ENCODE results near the gene FKBP1A.

The FKBP1A gene

DNA sequence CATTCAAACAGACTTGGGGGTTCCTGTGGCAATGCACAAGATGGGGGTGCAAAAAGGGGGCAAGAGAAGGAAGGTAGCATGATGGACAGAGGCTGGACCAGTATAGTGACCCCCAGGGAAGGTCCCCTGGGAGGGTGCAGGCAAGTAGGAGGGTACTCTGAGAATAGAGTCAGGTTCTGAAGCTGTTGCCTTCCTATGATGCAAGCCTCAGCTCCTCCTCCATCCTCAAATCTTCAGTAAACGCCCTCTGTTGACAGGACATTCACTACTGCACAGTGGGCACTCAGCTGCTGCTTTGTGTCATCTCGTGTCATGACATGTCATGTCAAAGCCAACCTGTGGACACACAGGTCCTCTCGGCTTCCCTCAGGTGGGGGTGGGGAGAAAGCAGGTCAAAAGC lies 58.1 kb downstream of the FKBP1A start:
- H3K4me3 ChIP-seq (ENCODE audit: low read depth, low read length) = no peak overlapping the region

DNA sequence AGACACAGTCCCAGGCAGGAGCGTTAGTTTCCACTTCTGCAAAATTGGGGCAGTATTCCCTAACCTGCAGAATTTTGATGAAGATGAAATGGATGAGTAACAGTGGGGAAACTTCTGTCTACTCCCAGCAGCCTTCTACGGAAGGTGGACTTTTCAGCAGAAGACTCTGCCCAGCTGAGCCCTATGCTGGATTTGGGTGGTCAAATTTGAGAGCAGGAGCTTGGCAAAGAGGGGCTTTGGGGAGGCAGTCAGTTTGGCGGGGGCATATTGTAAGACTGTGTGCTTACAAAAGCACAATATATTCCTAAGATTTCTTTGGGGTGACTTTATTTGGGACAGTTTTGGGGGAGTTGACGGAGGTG lies 58.5 kb downstream of the FKBP1A start:
- H3K4me3 ChIP-seq (ENCODE audit: low read depth, low read length) = no peak overlapping the region

DNA sequence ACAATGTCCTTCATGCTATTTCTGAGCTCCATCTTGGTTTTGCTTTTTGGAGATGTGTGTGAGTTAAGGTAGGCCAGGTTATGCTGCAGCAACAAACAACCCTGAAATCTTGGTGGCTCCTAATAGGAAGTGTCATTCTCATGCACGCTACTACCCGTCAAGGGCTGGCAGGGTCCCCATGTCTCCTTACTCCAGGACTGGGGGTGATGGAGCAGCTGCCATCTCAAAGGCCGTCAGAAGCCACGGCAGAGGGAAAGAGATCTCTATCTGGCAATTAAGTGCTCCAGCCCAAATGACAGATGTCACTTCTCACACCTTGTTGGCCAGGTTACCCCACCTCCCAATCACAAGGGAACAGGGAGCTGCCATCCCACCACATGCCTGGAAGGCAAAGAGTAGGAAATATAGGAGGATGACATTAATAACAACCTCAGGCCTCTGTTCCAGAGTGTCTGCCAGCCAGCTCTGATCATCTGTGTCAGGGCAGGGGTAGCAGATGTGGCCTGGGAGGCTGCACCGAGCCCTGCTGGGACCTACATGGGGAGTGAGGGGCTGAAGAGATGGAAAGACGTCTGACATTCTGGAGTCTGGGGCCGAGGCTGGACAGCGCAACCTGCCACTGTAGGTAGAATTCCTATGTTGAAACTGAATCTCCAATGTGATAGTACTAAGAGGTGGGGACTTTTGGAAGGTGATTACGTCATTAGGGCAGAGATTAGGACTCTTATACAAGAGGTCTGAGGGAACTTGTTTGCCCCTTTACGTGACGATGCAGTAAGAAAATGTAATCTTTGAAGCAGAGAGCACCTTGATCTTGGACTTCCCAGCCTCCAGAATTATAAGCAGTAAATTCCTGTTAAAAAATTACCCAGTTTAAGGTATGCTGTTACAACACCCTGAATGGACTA lies 59.1 kb downstream of the FKBP1A start:
- H3K4me3 ChIP-seq (ENCODE audit: low read depth, low read length) = no peak overlapping the region

DNA sequence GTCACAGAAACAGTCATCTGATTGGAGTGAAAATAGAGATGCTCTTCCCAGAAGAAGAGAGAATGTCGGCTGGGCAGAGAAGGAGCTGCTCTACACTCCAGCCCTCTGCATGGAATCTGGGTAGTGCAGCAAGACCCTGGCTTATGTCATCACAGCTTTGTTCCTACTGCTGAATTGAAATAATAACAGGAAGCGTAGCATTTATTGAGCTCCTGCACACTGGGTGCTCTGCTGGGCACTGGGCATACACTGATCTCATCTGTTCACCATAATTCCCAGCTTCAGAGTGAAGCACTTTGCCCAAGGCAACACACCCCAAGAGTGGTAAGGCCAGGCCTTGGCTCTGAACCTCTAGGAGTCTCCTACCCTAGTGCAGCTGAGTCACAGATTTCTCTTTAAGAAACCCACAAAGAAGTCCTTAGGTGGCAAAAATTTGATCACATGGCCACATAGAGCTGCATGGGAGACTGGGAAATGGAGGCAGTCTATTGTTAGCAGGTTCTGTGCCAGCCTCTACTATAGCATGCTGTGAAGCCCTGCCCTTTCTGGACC lies 60.0 kb downstream of the FKBP1A start:
- no peak overlapping the region for H3K4me3 ChIP-seq (ENCODE audit: low read depth, low read length)

DNA sequence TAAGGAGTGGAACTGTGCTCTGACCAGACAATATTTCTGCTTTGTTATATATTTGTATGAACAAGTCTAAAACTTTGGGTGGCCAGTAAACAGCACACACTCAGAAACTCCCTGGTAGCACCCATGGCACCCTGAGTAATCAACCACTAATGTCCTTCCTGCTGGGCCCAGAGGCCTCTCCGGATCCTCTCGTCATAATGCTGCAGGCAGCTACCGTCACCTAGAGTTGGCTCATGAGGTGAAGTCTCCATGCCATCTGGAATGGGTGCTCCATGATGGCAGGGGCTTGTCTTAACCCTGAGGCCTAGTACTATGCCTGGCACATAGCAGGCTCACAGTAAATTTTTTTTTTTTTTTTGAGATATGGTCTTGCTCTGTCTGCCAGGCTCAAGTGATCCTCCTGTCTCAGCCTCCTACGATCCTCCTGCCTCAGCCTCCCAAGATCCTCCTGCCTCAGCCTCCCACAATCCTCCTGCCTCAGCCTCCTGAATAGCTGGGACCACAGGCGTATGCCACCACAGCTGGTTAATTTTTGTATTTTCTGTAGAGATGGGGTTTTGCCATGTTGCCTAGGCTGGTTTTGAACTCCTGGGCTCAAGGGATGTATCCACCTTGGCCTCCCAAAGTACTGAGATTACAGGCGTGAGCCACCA lies 60.9 kb downstream of the FKBP1A start:
- H3K4me3 ChIP-seq (ENCODE audit: low read depth, low read length) = no peak overlapping the region

DNA sequence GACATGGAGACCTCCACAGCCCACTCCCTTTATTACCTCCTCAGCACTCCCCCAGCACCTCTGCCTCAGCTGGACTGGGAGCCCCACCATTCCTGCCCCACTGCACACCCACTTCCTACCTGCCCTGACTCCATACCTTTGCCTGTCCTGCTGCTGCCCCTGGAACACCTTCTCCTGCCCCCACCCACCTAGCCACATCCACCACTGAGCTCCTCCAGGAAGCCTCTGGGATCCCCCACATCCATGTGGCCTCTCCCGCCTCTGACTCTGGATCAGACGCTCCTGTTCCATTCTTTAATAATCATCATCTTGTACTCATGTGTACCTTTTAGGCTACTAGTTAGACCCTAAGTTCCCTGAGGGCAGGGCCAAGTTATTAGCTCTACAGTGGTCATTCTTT lies 61.8 kb downstream of the FKBP1A start:
- H3K4me3 ChIP-seq (ENCODE audit: low read depth, low read length) = no peak overlapping the region

DNA sequence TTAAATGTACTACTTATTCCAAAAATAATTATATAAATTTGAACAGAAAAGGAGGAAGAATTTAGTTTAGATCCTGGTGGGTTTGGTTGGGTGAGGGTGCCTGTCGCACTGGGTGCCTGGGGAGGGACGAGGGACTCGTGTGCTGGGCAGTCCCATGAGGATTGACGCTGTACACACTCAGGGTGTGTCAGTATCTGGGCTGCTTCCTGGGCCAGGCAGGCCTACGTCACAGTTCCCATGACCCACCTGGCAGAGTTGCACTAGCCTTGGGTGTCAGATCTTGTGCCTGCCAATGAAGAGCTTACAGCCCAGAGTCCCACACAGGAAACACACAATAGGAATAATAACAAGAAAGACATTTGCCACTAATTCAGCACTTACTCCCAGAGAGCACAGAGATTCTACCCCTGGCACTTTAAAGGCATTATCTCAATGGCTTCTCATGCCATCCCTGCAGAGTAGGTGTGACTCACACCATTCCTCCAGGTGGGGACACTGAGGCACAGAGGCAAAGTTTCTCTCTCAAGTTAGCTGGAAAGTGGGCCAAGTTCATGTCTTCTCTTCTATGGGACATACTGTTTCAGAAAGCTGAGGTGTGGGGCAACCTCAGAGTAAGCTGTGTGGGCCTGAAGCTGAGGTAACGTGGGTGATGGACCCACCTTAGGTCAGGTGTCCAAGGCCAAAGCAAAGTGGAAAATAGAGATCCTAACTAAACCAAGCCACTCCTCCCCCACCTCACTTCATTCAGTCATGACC lies 62.6 kb downstream of the FKBP1A start:
- no peak overlapping the region for H3K4me3 ChIP-seq (ENCODE audit: low read depth, low read length)

DNA sequence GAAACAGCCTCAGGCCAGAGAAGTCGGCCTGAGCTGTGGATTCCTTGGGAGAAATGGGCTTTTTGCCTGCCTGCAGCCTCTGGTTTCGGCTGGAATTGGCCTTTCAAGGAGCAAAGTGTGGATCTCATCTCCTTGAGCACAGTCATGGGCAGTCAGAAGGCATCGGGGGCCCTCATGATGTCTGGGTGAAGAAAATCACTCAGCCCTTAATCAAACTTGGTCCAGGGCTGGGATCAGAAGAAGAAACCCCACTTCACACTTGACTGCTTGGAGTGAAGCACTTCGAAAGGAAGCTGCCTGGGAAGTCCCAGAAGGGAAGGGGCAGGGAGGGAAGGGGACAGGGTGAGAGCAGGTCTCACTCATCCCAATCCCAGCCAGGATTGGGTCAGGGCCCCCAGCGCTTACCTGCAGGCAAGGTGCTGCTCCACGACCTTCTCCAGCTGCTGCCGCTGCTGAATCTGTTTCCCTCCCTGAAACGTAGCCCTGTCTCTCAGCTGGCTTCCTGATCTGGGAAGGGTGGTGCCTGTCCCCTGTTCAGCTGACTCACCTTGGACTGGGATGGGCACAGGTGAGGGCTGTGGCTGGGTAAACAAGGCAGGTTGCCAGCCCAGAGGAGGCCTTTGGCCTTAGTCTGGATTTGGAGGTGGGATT lies 64.0 kb downstream of the FKBP1A start, which contains the start of gene SDCBP2:
TSS of gene SDCBP2 (minus strand) at position 460 of the 651 bp plus-strand sequence. CDS start 8,723 bp downstream, outside the sequence.
- H3K4me3 ChIP-seq (ENCODE audit: low read depth, low read length) = no peak within 1 kb of the TSS

DNA sequence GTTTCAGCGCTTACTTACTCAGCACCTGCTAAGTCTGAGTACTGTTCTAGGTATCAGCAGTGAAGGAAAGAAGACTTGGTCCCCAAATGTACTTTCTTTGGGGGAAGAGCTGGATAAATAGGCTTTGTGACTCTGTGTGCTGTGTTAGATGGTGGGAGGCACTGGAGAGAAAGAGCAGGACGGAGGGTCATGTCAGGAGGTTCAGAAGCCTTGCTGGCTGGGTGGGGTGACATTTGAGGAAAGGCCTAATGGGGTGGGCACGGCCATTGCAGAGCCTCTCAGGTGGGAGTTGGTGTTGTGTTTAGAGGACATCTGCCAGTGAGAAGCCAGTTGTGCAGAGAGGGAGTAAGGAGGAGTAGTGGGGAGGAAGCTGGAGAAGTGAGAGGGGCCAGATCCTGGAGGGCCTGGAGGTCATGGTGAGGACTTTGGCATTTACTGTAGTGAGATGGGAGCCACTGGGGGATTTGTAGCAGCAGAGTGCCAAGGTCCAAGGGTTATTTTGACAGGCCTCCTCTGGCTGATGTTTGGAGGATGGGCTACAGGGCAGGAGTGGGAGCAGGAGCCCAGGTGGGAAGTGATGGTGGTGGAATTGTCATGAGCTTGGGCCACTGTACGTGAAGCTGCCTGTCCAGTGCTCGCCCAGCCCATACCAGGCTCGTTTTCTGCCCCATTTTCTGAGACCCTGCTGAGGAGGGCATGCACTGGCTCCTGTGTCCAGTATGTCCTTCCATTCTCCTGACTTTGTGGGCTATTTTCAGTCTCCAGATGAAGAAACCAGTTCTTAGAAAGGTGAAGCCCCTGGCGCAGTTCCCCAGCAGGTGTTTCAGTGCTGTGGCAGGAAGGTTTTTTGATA lies 64.8 kb downstream of the FKBP1A start:
- H3K4me3 ChIP-seq (ENCODE audit: low read depth, low read length) = no peak overlapping the region

DNA sequence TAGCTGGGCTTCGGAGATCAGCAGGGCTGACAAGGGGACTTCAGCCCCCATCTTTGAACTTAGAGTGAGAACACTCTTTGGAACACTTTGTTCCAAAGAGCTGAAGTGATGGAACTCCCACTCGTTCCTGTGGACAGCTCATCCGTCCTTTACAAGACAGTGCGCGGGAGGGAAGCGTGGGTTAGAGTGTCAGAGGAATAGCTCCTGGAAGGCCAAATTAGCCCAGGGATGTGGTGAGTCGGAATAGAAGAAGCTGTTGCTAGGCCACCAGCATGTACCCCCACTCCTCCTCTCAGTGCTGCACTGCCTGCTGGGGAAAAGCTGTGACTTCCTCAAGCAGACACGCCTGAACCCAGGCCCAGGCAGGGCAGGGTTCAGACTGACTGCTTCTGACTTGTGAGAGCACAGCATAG lies 65.6 kb downstream of the FKBP1A start:
- H3K4me3 ChIP-seq (ENCODE audit: low read depth, low read length) = no peak overlapping the region

DNA sequence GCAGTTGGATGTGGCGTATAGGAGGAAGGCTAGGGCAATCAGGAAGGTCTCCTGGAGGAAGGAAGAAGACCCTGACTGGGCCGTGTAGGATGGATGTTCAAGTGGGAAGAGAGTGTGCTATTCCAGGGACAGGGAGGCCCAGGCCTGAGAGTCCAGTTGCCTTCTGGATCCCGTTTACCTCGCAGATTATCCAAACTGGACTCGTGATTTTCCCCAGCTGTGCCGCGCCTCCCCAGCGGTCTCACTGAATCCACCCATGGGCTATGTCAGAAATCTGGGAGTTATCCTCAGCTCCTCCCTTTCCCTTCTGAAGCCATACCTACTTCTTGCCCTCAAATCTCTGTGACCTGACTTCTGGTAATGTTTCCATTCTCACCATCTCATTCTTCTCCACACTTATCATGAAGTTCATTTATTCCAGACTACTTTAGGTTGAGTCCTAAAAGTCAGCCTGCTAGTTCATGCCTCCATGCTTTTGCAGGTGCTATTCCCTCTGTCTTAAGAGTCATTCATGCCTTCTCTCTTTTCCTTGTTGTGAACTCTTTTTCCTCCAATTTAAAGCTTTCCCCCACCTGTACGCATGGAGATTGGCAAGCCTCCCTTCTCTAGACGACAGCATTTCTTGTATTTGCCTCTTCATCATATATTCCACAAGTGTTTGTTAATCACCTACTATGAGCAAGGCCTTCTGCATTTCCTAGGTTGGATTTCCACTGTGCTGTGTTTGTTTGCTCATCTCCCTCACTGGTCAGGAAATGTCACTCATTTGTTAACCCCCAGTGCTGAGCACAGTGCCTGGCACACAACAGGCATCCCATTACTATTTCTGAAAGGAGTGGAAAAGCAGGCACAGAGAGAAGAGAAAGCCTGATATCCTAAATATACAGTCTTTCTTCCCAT lies 66.6 kb downstream of the FKBP1A start:
- H3K4me3 ChIP-seq (ENCODE audit: low read depth, low read length) = peak overlapping the region; percentile 97

DNA sequence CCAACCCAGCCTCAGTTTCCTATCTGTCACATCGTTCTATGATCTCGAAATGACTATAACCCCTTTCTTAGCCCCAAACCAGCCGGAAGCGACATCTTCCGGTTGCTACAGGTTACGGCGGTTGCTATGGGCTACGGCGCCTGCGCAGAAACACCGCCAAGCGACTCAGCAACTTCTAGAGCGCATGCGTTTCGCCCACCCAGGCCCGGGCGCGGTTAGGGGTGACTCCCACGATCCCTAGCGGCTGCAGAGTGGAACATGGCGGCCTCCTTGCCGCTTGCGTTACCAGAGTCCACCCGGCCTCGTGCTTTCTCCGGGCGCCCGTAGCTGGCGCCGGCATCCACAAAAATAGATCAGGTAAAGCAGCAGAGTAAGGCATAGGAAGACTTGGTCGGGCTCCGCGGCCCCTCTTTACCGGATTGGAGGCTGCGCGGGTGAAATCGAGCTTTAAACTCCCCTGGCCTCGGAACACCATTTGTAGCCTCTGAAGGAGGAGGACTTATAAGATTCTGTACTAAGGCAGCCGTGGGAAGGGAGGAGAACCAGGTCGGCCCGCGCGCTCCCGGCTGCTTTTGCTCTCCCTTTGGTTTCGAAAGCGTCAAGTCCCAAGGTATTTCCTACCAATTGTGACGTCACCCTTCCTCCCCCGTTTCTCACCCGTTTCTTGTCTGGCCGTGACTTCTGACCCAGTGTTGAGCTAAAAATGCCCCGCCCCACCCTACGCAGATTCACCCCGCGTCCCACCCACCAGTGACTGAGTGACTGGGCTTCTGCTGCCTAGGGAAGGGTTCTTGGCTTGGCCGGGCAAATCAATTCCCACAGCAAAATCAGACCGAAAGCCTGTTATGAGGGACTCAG lies 67.5 kb downstream of the FKBP1A start:
- peak overlapping the region; percentile 97 for H3K4me3 ChIP-seq (ENCODE audit: low read depth, low read length)

DNA sequence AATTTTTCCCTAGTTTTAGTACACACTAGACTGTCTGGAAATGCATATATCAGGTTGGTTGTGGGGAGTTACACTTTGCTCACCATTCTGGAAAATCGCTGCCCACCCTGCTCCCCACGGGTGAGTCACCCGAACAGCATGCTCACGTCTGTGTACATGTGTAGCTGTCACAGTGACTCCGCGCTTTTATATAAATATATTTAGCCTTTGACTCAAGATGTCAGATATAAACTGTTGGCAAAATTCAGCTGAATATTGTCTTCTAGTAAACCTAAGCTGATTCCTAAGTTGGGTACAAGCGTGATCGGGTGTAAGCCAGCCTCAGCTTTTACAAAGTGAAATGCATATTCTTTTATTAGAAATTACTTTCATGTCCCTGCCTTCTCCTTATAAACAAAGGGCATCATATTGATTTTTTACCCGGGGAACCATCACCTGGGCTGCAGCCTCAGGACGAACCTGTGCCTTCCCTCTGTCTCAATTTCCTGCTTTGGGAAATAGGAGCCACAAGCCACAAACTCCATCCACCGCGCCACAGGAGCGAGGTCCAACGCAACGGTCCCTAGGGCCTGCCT lies 68.2 kb downstream of the FKBP1A start:
- peak overlapping the region; percentile 97 for H3K4me3 ChIP-seq (ENCODE audit: low read depth, low read length)

DNA sequence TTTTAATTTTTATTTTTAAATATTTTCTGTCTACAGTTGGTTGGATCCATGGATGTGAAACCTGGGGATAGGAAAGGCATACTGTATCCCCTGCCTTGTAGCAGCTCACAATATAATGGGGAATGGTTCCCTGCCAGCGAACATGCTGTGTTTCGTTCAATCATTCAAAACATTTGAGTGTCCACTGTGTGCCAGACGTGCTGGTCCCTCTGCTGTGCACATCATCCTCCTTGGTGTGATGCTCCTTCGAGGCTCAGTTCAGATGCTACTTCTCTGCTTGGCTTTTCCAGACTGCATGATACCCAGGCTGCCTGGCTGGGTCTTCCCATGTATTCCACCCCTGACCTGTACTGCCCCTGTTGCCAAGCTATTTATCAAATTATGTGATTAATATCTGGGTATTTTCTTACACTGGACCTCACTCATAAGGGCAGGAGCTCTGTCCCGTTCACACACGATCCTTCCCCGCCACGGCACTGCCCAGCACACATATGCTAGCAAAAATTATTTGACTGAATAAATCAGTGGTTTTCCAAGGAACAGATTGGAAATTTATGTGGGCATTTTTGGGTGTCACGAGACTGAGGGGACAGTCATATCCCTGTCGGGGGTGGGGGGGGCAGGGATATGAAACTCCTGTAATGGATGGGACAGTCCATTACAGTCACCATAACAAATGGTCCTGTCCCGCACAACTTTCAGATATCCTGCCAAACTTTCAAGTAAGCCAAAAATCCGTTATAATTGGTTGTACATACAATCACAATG lies 68.8 kb downstream of the FKBP1A start:
- H3K4me3 ChIP-seq (ENCODE audit: low read depth, low read length) = no peak overlapping the region

DNA sequence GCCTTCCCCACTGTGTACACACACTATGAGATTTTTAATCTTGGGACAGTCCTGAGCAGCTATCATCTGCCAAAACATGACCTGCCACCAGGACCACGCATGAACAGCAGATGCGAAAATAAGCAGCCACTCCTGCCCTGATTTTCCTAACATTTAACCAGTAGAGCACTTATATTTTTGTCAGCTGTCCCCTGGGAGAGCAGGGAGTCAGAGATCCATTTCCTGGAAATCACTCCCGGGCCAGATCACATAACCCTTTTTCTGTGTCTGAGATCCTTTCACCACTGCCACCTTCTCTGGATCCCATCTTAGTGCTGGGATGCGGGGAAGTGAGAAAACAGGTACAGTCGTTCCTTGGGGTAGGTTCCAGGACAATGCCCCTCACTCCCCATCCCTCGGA lies 69.6 kb downstream of the FKBP1A start:
- H3K4me3 ChIP-seq (ENCODE audit: low read depth, low read length) = no peak overlapping the region

DNA sequence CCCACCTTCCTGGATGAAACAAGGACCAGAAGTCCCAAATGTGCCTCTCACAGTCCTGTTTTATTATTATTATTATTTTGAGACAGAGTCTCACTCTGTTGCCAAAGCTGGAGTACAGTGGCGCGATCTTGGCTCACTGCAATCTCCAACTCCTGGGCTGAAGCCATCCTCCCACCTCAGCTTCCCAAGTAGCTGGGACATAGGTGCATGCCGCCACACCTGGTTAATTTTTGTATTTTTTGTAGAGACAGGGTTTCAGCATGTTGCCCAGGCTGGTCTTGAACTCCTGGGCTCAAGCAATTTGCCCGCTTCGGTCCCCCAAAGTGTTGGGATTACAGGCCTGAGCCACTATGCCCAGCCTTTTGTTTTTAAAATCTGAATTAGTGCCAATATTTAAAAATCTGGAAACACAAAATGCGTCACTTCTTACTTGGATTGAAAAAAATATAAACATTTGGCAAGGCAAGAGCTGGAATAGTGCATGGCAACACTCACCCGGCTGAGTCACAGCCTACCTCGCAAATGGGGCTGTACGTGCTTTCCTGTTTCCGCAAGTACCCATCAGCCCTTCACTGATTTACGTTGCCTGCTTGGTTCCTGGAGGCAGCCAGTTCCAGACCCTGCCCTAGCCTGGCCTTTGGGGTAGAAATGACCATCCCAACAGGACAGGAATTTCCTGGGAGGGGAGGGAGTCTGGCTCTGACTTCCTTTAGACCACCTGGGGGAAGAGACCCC lies 70.2 kb downstream of the FKBP1A start:
- H3K4me3 ChIP-seq (ENCODE audit: low read depth, low read length) = no peak overlapping the region
